ENCODE data around the gene ABLIM3. TPM values are rescaled to one million over a fixed set of nuclear protein-coding genes. Genes with fewer than 3 reads are reported as not detected.

The ABLIM3 gene
- total and polyA plus RNA-seq, 2 donors (not counting 3 experiments of a cell fraction or from before 2014, with no cell fraction given): 16.7 to 42.1 TPM

DNA sequence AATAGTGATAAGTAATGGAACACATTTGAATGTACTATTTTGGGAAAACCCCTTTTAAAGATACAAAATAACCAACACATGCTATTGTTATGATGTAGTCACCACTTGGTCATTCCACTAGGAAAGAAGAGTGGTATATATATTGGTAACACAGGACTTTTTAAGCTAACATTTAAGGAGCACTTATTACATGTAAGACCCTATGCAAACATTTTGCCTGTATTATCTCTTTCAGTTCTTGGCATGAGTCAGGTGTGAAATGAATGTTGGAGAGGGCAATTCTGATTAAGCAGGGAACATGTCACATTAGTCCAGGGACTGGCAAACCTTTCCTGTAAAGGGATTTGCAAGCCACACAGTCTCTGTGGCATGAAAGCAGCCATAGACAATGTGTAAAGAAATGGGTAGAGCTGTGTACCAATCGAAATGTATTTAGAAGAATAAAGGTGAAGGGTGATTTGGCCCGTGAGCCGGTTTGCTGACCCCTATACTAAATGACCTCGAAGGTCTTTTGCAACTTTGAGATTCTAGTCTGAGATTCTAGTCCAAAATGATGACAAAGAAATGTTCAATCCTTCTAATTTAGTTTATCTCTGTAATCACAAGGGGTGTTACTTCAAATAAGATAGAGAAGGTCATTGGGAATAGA, 15.3 kb downstream of the ABLIM3 start:
- Histone ChIP-seq H3K4me2 (ENCODE audit: insufficient read depth, low read length) (no peak overlapping the region), H3K79me2 (ENCODE audit: control insufficient read depth, insufficient read depth, low read length) (peaks cover 34% of the 10 kb centered on the region), H3K27me3 (ENCODE audit: control insufficient read depth in 2 of 2, insufficient read depth in 2 of 2, low read length in 2 of 2) (no peaks in the 10 kb centered on the region), H3K36me3 (ENCODE audit: control insufficient read depth in 2 of 2, extremely low read depth in 1 of 2, insufficient read depth in 2 of 2, low read length in 2 of 2) (no peaks in the 10 kb centered on the region), H2AFZ (ENCODE audit: low read depth, low read length) (no peak overlapping the region), H3K9me1 (replicated peaks; ENCODE audit: control insufficient read depth, extremely low read depth, insufficient read depth, low read length) (no peaks in the 10 kb centered on the region), H3K27ac (ENCODE audit: insufficient read depth, low read depth, low read length) (no peak overlapping the region), H3K9ac (replicated peaks; ENCODE audit: extremely low read depth, insufficient read depth, low read length) (no peak overlapping the region), H4K20me1 (replicated peaks; ENCODE audit: control insufficient read depth, extremely low read depth, insufficient read depth, low read length) (no peaks in the 10 kb centered on the region), H3K4me3 (replicated peaks in 1 of 3; ENCODE audit: insufficient read depth in 1 of 3, low read depth in 1 of 3, low read length in 3 of 3) (no peak overlapping the region), H3K4me1 (ENCODE audit: control insufficient read depth, extremely low read depth, insufficient read depth, low read length) (peaks cover 21% of the 10 kb centered on the region), H3K9me3 (replicated peaks; ENCODE audit: control insufficient read depth, insufficient read depth, low read length) (no peaks in the 10 kb centered on the region)
- CTCF ChIA-PET: interaction anchor here (1.2 kb wide), 1 partner anchor 13 kb away, joined by 6 read pairs; no protein-coding TSS in a partner anchor
- FAIRE-seq (no peak), DNase-seq (ENCODE audit: low read depth, low spot score) (no peak)
- POLR2A ChIA-PET: no interaction called here
- no peak for TF ChIP-seq POLR2AphosphoS5 (IDR thresholded peaks at IDR 0.05; ENCODE audit: insufficient read depth, low read depth, low read length)
- TF ChIP-seq GATA2 (IDR thresholded peaks at IDR 0.05; ENCODE audit: insufficient read depth, insufficient read length, low read depth, low read length): no peak
- TF ChIP-seq POLR2A (IDR thresholded peaks at IDR 0.05; ENCODE audit: low read depth, low read length): no peak
- no peak for TF ChIP-seq JUN (IDR thresholded peaks at IDR 0.05; ENCODE audit: borderline replicate concordance, insufficient read depth, insufficient read length, low read depth)
- no peak for TF ChIP-seq CTCF (IDR thresholded peaks at IDR 0.05; ENCODE audit: extremely low read depth in 1 of 2, insufficient read depth in 1 of 2, low read depth in 1 of 2, low read length in 2 of 2)
- no peak for TF ChIP-seq FOS (IDR thresholded peaks at IDR 0.05; ENCODE audit: borderline replicate concordance, insufficient read depth, low read length)
- no peak for TF ChIP-seq MAX (IDR thresholded peaks at IDR 0.05; ENCODE audit: insufficient read depth, insufficient read length)
- no peak for TF ChIP-seq MYC (IDR thresholded peaks at IDR 0.05; ENCODE audit: low read depth, low read length)
- TF ChIP-seq EZH2 (IDR thresholded peaks at IDR 0.05; ENCODE audit: borderline replicate concordance, low read depth, low read length, severe bottlenecking): no peak
- BruUV-seq (replicated peaks): no TSS peak
- dilution Hi-C loops (cut with MboI; ENCODE audit: extremely low pct_ligation_motif_present, low sequenced_read_pairs): no loop called here
- intact Hi-C loops (cut with micrococcal nuclease): no loop called here
